Liver (tissue), 3 donors: ENCODE measurements around the gene ARAP3.

ENCODE experiments used
- CTCF ChIP-seq: fragments of 150-350 bp; IDR thresholded peaks from 2 replicates; pipeline ENCODE4 v1.5.1; 2017; ENCODE audit warnings: improper control_type of control experiment, low read depth, low read length; ENCODE audit not compliant: missing input control
- EGR1 ChIP-seq, 2 donors: IDR thresholded peaks; 2 replicates each; pipeline ENCODE4 v1.6.1; 2016 to 2018; ENCODE audit warnings: antibody characterized with exemption in 2 of 2, low read depth in 2 of 2
- MAX ChIP-seq: IDR thresholded peaks from 2 replicates; pipeline ENCODE4 v1.6.1; 2016; ENCODE audit warnings: antibody characterized with exemption
- REST ChIP-seq: IDR thresholded peaks from 2 replicates; pipeline ENCODE4 v1.6.1; 2016; ENCODE audit warnings: antibody characterized with exemption, mild to moderate bottlenecking
- SP1 ChIP-seq: IDR thresholded peaks from 2 replicates; pipeline ENCODE4 v1.6.1; 2018; ENCODE audit warnings: antibody characterized with exemption, mild to moderate bottlenecking
- donor health status: healthy.
- donor health status: healthy.

GRCh38 chr5:141675672-141676071 lies 6.4 kb downstream of the ARAP3 start:
- TF ChIP-seq CTCF, result no peak
- no peak for TF ChIP-seq EGR1 (IDR thresholded peaks at IDR 0.05; ENCODE audit: low read depth in 2 of 2)
- no peak for TF ChIP-seq SP1
- no peak for TF ChIP-seq REST
- TF ChIP-seq MAX, result no peak
